Lung (tissue), 12 donors: ENCODE measurements around the gene UBA1. TPM values are rescaled to one million over a fixed set of nuclear protein-coding genes. Genes with fewer than 3 reads are reported as not detected.

Source experiments
- ATAC-seq: fragments of 200-7000 bp; cut with Tn5 transposase; one replicate; pipeline ENCODE4 v1.9.1; 2020; ENCODE audit warnings: moderate number of reproducible peaks; ENCODE audit not compliant: insufficient read depth, low FRiP score
- DNase-seq, 3 donors: peaks; one replicate each; pipeline ENCODE4 v3.0.0-alpha.2; 2013 to 2017
- H3K27ac ChIP-seq, 2 donors: one replicate each; pipeline ENCODE4 v1.5.1; 2013; ENCODE audit warnings: mild to moderate bottlenecking in 2 of 2, moderate library complexity in 2 of 2, control low read depth in 1 of 2, inconsistent platforms in 1 of 2, low read depth in 1 of 2, low read length in 1 of 2
- H3K27me3 ChIP-seq, 3 donors: one replicate each; pipeline ENCODE4 v1.5.1; 2013; ENCODE audit warnings: low read length in 2 of 3; ENCODE audit not compliant: control insufficient read depth in 3 of 3, insufficient read depth in 3 of 3
- H3K36me3 ChIP-seq, 4 donors: one replicate each; pipeline ENCODE4 v1.5.1; 2013; ENCODE audit warnings: low read length in 4 of 4, mild to moderate bottlenecking in 1 of 4, moderate library complexity in 1 of 4; ENCODE audit not compliant: control insufficient read depth in 4 of 4, insufficient read depth in 4 of 4
- H3K4me1 ChIP-seq, 5 donors: one replicate each; pipeline ENCODE4 v1.5.1; 2013; ENCODE audit warnings: low read length in 5 of 5, mild to moderate bottlenecking in 2 of 5, moderate library complexity in 1 of 5; ENCODE audit not compliant: control insufficient read depth in 5 of 5, insufficient read depth in 5 of 5
- H3K4me3 ChIP-seq: one replicate; pipeline ENCODE4 v1.5.1; 2013; ENCODE audit warnings: mild to moderate bottlenecking, control low read depth, moderate library complexity
- H3K9ac ChIP-seq, 2 donors: one replicate each; pipeline ENCODE4 v1.5.1; 2013; ENCODE audit warnings: low read length in 2 of 2, control low read depth in 1 of 2; ENCODE audit not compliant: insufficient read depth in 1 of 2
- H3K9me3 ChIP-seq, 4 donors: one replicate each; pipeline ENCODE4 v1.5.1; 2013; ENCODE audit warnings: low read length in 3 of 4, mild to moderate bottlenecking in 1 of 4, moderate library complexity in 1 of 4; ENCODE audit not compliant: control insufficient read depth in 4 of 4, insufficient read depth in 3 of 4
- WGBS, 2 donors: extraction: QIAGEN DNeasy Blood & Tissue Kit; methylation state at CpG; one replicate each; pipeline ENCODE4 v1.1.7; 2013; 5-methylcytosine and 5-hydroxymethylcytosine counted together
- polyA plus RNA-seq, 2 donors: library from polyadenylated mRNA; stranded (reverse); fragments of 200-250 nt; gene quantifications; one replicate each; pipeline ENCODE4 v1.2.1, GENCODE V29; 2013
- total RNA-seq, 2 donors: library from RNA; depleted of rRNA in 1 of 2; stranded (reverse); fragments of >200 nt in 1 of 2; gene quantifications; one replicate each; pipeline ENCODE4 v1.2.1, GENCODE V29; 2014 to 2021
- TF ChIP-seq, protein P1 (sequence below): IDR thresholded peaks from 2 replicates; pipeline ENCODE4 v1.5.1; 2012; ENCODE audit warnings: mild to moderate bottlenecking; ENCODE audit errors: control extremely low read depth, extremely low read depth
- donor health status: control.
- donor health status: control.
- donor health status: Bipolar disorder and iron deficiency.
- donor health status: healthy.
- donor health status: DM: yes; HTN: yes; CAD: no.

Gene UBA1
- total and polyA plus RNA-seq, 4 donors, result 92.5 to 221 (median 131) TPM

DNA sequence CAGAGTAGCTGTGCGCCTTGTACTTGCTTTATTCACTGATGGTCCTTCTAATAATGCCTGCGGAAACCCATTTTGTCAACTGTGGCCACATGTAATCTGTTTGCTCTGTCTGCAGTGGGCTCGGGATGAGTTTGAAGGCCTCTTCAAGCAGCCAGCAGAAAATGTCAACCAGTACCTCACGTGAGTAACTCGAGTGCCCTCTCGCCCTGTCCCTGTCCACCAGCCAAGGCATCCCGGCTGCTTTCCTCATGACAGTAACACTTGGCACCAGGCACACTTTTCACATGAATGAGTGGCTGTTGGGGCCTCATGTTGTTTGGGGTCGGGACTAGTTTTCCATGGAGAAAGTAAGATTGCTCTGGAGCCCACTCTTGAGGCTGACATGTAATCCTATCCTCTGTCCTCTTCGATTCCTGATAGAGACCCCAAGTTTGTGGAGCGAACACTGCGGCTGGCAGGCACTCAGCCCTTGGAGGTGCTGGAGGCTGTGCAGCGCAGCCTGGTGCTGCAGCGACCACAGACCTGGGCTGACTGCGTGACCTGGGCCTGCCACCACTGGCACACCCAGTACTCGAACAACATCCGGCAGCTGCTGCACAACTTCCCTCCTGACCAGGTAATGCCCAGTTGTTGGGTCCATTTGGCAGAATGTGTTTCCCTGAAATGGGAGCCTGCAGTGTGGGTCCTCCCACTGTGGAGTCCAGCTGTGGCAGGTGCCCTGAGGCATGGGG, 16.0 kb downstream of the UBA1 start:
- Histone ChIP-seq H3K4me3 (no peak overlapping the region), H3K9me3 (peaks cover 0 to 11% (median 0%) of the 10 kb centered on the region in 4 donors), H3K27ac (peak overlapping the region in 1 of 2 donors; percentile 17), H3K36me3 (peaks cover 16 to 80% (median 72%) of the 10 kb centered on the region in 4 donors), H3K9ac (no peak overlapping the region), H3K27me3 (peaks cover 0 to 8% (median 0%) of the 10 kb centered on the region in 3 donors), H3K4me1 (no peaks in the 10 kb centered on the region)
- 95% methylated on average over 16 of the region's 16 CpGs for WGBS, 2 donors
- ATAC-seq (no peak), DNase-seq (no peak)
- TF ChIP-seq, protein P1, sequence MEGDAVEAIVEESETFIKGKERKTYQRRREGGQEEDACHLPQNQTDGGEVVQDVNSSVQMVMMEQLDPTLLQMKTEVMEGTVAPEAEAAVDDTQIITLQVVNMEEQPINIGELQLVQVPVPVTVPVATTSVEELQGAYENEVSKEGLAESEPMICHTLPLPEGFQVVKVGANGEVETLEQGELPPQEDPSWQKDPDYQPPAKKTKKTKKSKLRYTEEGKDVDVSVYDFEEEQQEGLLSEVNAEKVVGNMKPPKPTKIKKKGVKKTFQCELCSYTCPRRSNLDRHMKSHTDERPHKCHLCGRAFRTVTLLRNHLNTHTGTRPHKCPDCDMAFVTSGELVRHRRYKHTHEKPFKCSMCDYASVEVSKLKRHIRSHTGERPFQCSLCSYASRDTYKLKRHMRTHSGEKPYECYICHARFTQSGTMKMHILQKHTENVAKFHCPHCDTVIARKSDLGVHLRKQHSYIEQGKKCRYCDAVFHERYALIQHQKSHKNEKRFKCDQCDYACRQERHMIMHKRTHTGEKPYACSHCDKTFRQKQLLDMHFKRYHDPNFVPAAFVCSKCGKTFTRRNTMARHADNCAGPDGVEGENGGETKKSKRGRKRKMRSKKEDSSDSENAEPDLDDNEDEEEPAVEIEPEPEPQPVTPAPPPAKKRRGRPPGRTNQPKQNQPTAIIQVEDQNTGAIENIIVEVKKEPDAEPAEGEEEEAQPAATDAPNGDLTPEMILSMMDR, result no peak

DNA sequence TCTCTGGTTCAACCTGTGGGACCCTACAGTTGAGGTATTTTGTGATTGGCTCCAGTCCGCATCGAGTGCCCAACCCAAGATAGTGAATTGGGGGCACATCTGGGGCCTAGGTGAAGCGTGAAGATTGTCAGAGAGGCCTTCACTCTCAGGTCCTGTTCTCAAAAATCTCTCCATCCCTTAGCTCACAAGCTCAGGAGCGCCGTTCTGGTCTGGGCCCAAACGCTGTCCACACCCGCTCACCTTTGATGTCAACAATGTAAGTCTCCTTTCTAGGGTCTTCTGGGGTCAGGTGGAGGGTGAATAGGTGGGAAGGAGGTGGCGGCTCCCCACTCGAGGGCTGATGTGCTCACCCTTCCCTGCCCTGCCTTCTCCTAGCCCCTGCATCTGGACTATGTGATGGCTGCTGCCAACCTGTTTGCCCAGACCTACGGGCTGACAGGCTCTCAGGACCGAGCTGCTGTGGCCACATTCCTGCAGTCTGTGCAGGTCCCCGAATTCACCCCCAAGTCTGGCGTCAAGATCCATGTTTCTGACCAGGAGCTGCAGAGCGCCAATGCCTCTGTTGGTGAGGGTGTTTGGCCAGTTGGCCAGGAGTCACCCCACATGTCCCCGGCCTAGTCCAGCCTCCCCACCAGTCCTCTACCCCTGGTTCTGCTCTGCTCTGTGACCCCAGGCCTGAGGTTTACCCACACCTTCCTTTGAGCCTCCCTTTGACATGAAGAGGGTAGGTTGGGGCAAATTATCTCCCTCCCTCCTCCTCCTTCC, 17.2 kb downstream of the UBA1 start:
- Histone ChIP-seq H3K9me3 (peaks cover 0 to 11% (median 0%) of the 10 kb centered on the region in 4 donors), H3K4me3 (no peak overlapping the region), H3K27ac (no peak overlapping the region), H3K9ac (no peak overlapping the region), H3K27me3 (peaks cover 0 to 8% (median 0%) of the 10 kb centered on the region in 3 donors), H3K4me1 (no peaks in the 10 kb centered on the region), H3K36me3 (peaks cover 14 to 82% (median 72%) of the 10 kb centered on the region in 4 donors)
- TF ChIP-seq, protein P1, result no peak
- no peak for ATAC-seq
- WGBS, 2 donors, result 97% methylated on average over 14 to 15 of the region's 15 CpGs
- DNase-seq, result no peak

DNA sequence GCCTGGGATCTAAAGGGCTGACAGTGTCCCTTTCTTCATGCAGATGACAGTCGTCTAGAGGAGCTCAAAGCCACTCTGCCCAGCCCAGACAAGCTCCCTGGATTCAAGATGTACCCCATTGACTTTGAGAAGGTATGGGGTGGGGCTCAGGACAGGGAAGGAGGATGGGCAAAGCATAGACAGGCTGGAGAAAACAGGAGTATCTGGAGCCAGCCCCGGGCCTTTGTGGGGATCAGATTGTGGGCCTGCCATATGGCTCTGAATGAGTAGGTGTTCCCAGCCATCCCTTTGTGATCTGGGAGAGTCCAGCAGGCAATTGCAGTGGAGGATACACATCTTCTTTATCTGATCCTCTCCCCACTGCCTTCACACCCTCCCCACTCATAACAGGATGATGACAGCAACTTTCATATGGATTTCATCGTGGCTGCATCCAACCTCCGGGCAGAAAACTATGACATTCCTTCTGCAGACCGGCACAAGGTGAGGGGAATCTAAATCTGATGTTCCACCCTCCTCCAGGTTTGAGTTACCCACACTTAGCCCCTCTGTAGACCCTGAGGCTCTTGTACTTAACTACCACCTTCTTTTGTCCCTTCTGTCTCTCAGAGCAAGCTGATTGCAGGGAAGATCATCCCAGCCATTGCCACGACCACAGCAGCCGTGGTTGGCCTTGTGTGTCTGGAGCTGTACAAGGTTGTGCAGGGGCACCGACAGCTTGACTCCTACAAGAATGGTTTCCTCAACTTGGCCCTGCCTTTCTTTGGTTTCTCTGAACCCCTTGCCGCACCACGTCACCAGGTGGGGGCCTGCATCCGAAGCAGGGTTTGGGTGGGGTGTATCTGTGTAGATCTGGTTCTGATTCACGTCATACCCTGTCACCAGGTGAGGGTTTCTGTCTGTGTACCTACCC, 19.0 kb downstream of the UBA1 start:
- Histone ChIP-seq H3K4me3 (no peak overlapping the region), H3K9ac (no peak overlapping the region), H3K4me1 (peaks cover 0 to 13% (median 5%) of the 10 kb centered on the region in 5 donors), H3K27ac (no peak overlapping the region), H3K9me3 (peaks cover 0 to 11% (median 0%) of the 10 kb centered on the region in 4 donors), H3K27me3 (peaks cover 0 to 8% (median 0%) of the 10 kb centered on the region in 3 donors), H3K36me3 (peaks cover 10 to 67% (median 63%) of the 10 kb centered on the region in 4 donors)
- TF ChIP-seq, protein P1, result no peak
- DNase-seq (no peak), ATAC-seq (no peak)
- 94 to 97% methylated on average over 11 to 12 of the region's 12 CpGs for WGBS, 2 donors
